Calu3 (cell line): ENCODE measurements around the gene DSE. TPM values are rescaled to one million over a fixed set of nuclear protein-coding genes. Genes with fewer than 3 reads are reported as not detected.

Experiments used
- BruUV-seq: library from RNA; stranded (reverse); fragments of 400-500 nt; replicated peaks from 2 replicates; lab custom pipeline; 2021; lab: Mats Ljungman, UMichigan
- CTCF ChIA-PET: fragments of 300-600 bp; sonication (Branson Sonifier 250); formaldehyde crosslinking; loops from one replicate; lab custom pipeline; 2022; ENCODE audit warnings: antibody characterized with exemption; lab: Charles Lee
- DNase-seq: peaks from one replicate; pipeline ENCODE4 v3.0.0; 2022
- H3K27ac Mint-ChIP-seq: one replicate; pipeline ENCODE4 v1.8.0; 2022; ENCODE audit warnings: mixed read lengths; ENCODE audit not compliant: unreplicated experiment
- H3K27me3 Mint-ChIP-seq: one replicate; pipeline ENCODE4 v1.8.0; 2022; ENCODE audit warnings: mixed read lengths; ENCODE audit not compliant: unreplicated experiment
- H3K36me3 Mint-ChIP-seq: one replicate; pipeline ENCODE4 v1.8.0; 2022; ENCODE audit warnings: mild to moderate bottlenecking, moderate library complexity, mixed read lengths; ENCODE audit not compliant: insufficient read depth, unreplicated experiment
- H3K4me1 Mint-ChIP-seq: one replicate; pipeline ENCODE4 v1.8.0; 2022; ENCODE audit warnings: mild to moderate bottlenecking, low read depth, mixed read lengths; ENCODE audit not compliant: unreplicated experiment
- H3K4me3 Mint-ChIP-seq: one replicate; pipeline ENCODE4 v1.8.0; 2022; ENCODE audit warnings: mild to moderate bottlenecking, low read depth, moderate library complexity, mixed read lengths; ENCODE audit not compliant: unreplicated experiment
- H3K9me3 Mint-ChIP-seq: one replicate; pipeline ENCODE4 v1.8.0; 2022; ENCODE audit warnings: low read depth, mixed read lengths; ENCODE audit not compliant: unreplicated experiment
- intact Hi-C: fragments of 100-400 bp; cut with micrococcal nuclease; formaldehyde crosslinking; loops from one replicate; pipeline ENCODE4 v1.10.0; 2022; ENCODE audit not compliant: unreplicated experiment
- total RNA-seq: library from RNA; stranded (reverse); gene quantifications from 2 replicates; pipeline ENCODE4 v1.2.3, GENCODE V29; 2022
- TF ChIP-seq, protein P1 (sequence below): fragments of 200-600 bp; IDR thresholded peaks from one replicate; pipeline ENCODE4 v1.8.0; 2022; ENCODE audit warnings: antibody characterized with exemption; ENCODE audit not compliant: unreplicated experiment

The DSE gene
- total RNA-seq, 1 experiment from 2014 or later, result 43.8 TPM

DNA sequence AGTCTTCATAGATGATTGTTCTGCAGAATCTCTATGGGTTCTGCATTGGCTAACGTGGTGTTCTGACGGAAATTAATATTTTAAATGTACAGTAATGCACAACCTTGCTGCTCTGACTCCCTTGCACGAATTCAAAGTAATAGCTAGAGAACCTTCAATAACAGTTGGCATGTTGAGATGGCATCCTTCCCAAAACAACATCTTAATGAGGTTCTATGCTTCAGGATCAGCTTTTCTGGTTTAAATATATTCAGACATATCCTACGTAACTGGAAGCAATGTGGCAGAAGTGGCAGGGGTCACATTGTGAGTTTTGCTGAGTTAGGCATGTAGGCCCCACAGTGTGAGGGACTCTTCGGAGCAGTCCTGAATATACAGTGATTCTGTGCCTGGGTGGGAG lies 25.7 kb downstream of the DSE start:
- peaks cover 5% of the 10 kb centered on the region for H3K36me3 Mint-ChIP-seq
- CTCF ChIA-PET, result no interaction called here
- no peak for DNase-seq
- no peaks in the 10 kb centered on the region for H3K27me3 Mint-ChIP-seq
- TF ChIP-seq, protein P1, sequence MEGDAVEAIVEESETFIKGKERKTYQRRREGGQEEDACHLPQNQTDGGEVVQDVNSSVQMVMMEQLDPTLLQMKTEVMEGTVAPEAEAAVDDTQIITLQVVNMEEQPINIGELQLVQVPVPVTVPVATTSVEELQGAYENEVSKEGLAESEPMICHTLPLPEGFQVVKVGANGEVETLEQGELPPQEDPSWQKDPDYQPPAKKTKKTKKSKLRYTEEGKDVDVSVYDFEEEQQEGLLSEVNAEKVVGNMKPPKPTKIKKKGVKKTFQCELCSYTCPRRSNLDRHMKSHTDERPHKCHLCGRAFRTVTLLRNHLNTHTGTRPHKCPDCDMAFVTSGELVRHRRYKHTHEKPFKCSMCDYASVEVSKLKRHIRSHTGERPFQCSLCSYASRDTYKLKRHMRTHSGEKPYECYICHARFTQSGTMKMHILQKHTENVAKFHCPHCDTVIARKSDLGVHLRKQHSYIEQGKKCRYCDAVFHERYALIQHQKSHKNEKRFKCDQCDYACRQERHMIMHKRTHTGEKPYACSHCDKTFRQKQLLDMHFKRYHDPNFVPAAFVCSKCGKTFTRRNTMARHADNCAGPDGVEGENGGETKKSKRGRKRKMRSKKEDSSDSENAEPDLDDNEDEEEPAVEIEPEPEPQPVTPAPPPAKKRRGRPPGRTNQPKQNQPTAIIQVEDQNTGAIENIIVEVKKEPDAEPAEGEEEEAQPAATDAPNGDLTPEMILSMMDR, result no peak
- H3K9me3 Mint-ChIP-seq, result no peaks in the 10 kb centered on the region
- intact Hi-C loops, result no loop called here
- H3K27ac Mint-ChIP-seq, result no peak overlapping the region
- no TSS peak for BruUV-seq
- H3K4me1 Mint-ChIP-seq, result peaks cover 13% of the 10 kb centered on the region
- no peak overlapping the region for H3K4me3 Mint-ChIP-seq

DNA sequence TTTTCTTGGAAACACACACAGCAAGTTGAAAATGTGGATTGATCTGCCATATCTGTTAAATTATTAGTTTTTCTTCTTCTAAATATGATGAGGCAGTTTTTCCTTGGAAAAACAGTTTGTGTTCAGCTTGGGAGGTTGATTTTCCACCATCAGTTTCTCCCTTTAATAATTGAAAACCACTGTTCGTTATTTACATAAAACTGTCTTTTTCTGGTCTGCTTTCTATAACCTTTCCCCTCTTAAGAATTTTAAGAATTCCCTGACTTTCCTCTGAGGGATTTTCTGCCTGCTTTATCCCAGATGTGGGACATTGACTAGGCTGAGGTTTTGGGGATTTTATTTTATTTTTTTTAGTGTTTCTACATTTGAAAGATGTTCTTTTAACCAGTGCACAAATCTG lies 27.2 kb downstream of the DSE start:
- BruUV-seq, result no TSS peak
- H3K27ac Mint-ChIP-seq, result peak overlapping the region; percentile 33
- H3K9me3 Mint-ChIP-seq, result no peaks in the 10 kb centered on the region
- H3K36me3 Mint-ChIP-seq, result peaks cover 5% of the 10 kb centered on the region
- no peaks in the 10 kb centered on the region for H3K27me3 Mint-ChIP-seq
- CTCF ChIA-PET, result no interaction called here
- TF ChIP-seq, protein P1, result no peak
- intact Hi-C loops, result no loop called here
- peaks cover 13% of the 10 kb centered on the region for H3K4me1 Mint-ChIP-seq
- no peak overlapping the region for H3K4me3 Mint-ChIP-seq
- DNase-seq, result no peak

DNA sequence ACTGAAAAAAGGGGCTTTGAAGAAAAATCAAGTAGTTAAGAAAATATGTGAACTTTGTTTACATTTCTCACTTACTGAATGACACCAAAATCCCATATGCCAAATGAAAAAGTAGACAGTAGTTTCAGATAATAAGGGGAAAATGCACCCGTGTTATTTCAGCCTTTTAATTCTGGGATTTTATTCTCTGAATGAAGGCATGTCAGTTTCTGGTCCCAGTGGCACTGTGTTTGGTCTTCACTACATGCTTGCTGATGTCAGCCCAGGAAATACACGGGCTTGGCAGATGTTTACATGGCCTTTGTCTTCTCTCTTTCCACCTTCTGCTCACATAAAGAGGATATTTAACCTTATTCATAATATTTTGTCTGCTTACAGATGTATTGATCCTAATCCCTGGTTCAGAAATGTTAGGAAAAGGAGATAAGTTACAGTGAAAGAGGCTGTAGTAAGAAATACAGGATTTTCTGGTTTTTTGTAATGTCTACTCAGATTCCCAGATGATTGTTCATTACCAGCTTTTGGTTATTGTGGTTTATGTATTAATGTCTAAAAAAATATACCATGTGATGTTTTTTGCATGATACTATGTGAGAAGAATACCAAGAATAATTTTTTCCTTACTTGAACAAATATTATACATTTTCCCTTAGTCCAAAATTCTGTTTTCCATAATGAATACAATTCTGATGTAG lies 27.7 kb downstream of the DSE start:
- Mint-ChIP-seq H3K36me3 (peaks cover 5% of the 10 kb centered on the region), H3K4me3 (no peak overlapping the region), H3K9me3 (no peaks in the 10 kb centered on the region), H3K4me1 (peaks cover 13% of the 10 kb centered on the region), H3K27ac (peak overlapping the region; percentile 33), H3K27me3 (no peaks in the 10 kb centered on the region)
- TF ChIP-seq, protein P1, result no peak
- peak; percentile 17 for DNase-seq
- intact Hi-C loops, result no loop called here
- CTCF ChIA-PET, result interaction anchor here (0.6 kb wide), 1 partner anchor 48 kb away, joined by 9 read pairs; no protein-coding TSS in a partner anchor
- no TSS peak for BruUV-seq

DNA sequence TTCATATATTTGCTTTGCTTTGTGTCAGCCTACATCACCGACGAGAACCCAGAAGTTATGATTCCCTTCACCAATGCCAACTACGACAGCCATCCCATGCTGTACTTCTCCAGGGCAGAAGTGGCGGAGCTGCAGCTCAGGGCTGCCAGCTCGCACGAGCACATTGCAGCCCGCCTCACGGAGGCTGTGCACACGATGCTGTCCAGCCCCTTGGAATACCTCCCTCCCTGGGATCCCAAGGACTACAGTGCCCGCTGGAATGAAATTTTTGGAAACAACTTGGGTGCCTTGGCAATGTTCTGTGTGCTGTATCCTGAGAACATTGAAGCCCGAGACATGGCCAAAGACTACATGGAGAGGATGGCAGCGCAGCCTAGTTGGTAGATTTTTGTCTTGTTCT lies 28.5 kb downstream of the DSE start:
- Mint-ChIP-seq H3K36me3 (peaks cover 5% of the 10 kb centered on the region), H3K4me3 (no peak overlapping the region), H3K9me3 (no peaks in the 10 kb centered on the region), H3K27me3 (no peaks in the 10 kb centered on the region), H3K4me1 (peaks cover 13% of the 10 kb centered on the region), H3K27ac (no peak overlapping the region)
- intact Hi-C loops, result no loop called here
- CTCF ChIA-PET, result interaction anchor here (0.6 kb wide), 1 partner anchor 47 kb away, joined by 9 read pairs; no protein-coding TSS in a partner anchor
- TF ChIP-seq, protein P1, result no peak
- BruUV-seq, result no TSS peak
- DNase-seq, result no peak
